ENCODE results near the gene SCGB3A1. TPM values are rescaled to one million over a fixed set of nuclear protein-coding genes. Genes with fewer than 3 reads are reported as not detected.

Gene SCGB3A1
- total RNA-seq, 1 experiment from 2014 or later = not detected

DNA sequence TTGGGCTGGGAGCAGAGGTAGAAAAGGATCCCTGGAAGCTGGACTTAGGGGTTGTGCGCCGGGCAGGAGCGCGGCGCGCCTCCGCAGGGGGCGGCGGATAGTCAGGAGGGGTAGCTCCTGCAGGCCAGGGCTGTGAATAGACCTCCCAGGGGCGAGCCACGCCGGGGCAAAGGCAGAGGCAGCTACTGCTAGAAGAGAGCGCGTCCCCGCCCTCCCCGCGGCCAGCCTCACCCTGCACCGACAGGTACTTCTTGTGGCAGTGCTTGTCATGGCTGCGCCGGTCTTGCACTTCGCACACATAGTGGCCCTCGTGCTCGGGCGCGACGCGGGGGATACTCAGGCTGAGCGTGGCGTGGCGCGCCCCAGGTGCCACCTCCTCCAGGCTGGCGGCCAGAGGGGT, 30.0 kb upstream of the SCGB3A1 start:
- Mint-ChIP-seq H3K27me3 (ENCODE audit: low read depth) (peaks cover 15% of the 10 kb centered on the region), H3K4me3 (no peak overlapping the region), H3K27ac (0 out of 7 replicates have a peak overlapping the region, but pooled peaks of 1 of the 3 experiments have one; percentile 62), H3K36me3 (ENCODE audit: insufficient read depth in 1 of 3, low read depth in 3 of 3) (peaks cover 0 to 3% (median 0%) of the 10 kb centered on the region in 3 experiments; a peak in 2 of 7 replicates), H3K9me3 (no peaks in the 10 kb centered on the region), H3K4me1 (peaks cover 6 to 8% of the 10 kb centered on the region in 2 experiments; a peak in 3 of 4 replicates)
- no peak overlapping the region for H3T11ph ChIP-seq (ENCODE audit: low read length)
- H3K27ac ChIP-seq (ENCODE audit: insufficient read length, low read depth, low read length) = no peak overlapping the region
- H2BK5ac ChIP-seq (ENCODE audit: insufficient read length, low read length) = no peak overlapping the region
- TF ChIP-seq, protein P1, sequence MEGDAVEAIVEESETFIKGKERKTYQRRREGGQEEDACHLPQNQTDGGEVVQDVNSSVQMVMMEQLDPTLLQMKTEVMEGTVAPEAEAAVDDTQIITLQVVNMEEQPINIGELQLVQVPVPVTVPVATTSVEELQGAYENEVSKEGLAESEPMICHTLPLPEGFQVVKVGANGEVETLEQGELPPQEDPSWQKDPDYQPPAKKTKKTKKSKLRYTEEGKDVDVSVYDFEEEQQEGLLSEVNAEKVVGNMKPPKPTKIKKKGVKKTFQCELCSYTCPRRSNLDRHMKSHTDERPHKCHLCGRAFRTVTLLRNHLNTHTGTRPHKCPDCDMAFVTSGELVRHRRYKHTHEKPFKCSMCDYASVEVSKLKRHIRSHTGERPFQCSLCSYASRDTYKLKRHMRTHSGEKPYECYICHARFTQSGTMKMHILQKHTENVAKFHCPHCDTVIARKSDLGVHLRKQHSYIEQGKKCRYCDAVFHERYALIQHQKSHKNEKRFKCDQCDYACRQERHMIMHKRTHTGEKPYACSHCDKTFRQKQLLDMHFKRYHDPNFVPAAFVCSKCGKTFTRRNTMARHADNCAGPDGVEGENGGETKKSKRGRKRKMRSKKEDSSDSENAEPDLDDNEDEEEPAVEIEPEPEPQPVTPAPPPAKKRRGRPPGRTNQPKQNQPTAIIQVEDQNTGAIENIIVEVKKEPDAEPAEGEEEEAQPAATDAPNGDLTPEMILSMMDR (conservative IDR thresholded peaks at IDR 0.05) = no peak
- no peak overlapping the region for H3K4ac ChIP-seq (ENCODE audit: low read depth, low read length)
- no peak for DNase-seq
- no peaks in the 10 kb centered on the region for H3K79me2 ChIP-seq (ENCODE audit: insufficient read depth, low read length)
- no peak overlapping the region for H2BK12ac ChIP-seq (ENCODE audit: insufficient read length, low read depth, low read length)
- no peak overlapping the region for H2BK20ac ChIP-seq (ENCODE audit: low read depth, low read length, poor library complexity, severe bottlenecking)
- H3K79me1 ChIP-seq (ENCODE audit: insufficient read depth, low read depth, low read length, poor library complexity, severe bottlenecking) = no peaks in the 10 kb centered on the region
- peaks cover 4% of the 10 kb centered on the region for H3K23me2 ChIP-seq (ENCODE audit: insufficient read length, low read depth, low read length, poor library complexity, severe bottlenecking)
- no peak overlapping the region for H4K8ac ChIP-seq (replicated peaks; ENCODE audit: insufficient read length, low read depth, low read length)
- no peaks in the 10 kb centered on the region for H3K4me1 ChIP-seq (ENCODE audit: insufficient read depth, low read length)
- H4K91ac ChIP-seq (ENCODE audit: insufficient read length, low read depth, low read length) = no peak overlapping the region
- WGBS (ENCODE audit: extremely low coverage, insufficient read length, low lambda C conversion rate) = no CpG with 5 or more reads among the region's 32 CpGs
- H3K9ac ChIP-seq (ENCODE audit: extremely low read depth, insufficient read length, low read length) = no peak overlapping the region
- no peak overlapping the region for H2AK5ac ChIP-seq (ENCODE audit: insufficient read length, low read length)
- no peaks in the 10 kb centered on the region for H4K20me1 ChIP-seq (ENCODE audit: control insufficient read depth, insufficient read depth, insufficient read length)
- H3K14ac ChIP-seq (ENCODE audit: insufficient read depth, low read length) = no peak overlapping the region
- H2BK120ac ChIP-seq (ENCODE audit: low read depth, low read length, poor library complexity, severe bottlenecking) = no peak overlapping the region
- H2AFZ ChIP-seq (ENCODE audit: low read length) = no peak overlapping the region
- no peaks in the 10 kb centered on the region for H3K9me3 ChIP-seq (ENCODE audit: control insufficient read depth, low read depth, low read length)
- no peak overlapping the region for H2BK15ac ChIP-seq (ENCODE audit: low read depth, low read length)
- no peak overlapping the region for H3K56ac ChIP-seq (ENCODE audit: insufficient read length, low read depth, low read length)
- H4K5ac ChIP-seq (ENCODE audit: insufficient read length, low read depth, low read length) = no peak overlapping the region
- peaks cover 3% of the 10 kb centered on the region; the same call in 1 of the 2 replicates for H3K27me3 ChIP-seq (ENCODE audit: insufficient read depth, low read length)
- no peak overlapping the region for H3K4me2 ChIP-seq (ENCODE audit: insufficient read depth, insufficient read length, low read length)
- H3K18ac ChIP-seq (ENCODE audit: insufficient read length, low read depth, low read length) = no peak overlapping the region
- H3K23ac ChIP-seq (ENCODE audit: insufficient read length, low read depth, low read length) = no peak overlapping the region
